K562 (cell line): ENCODE results near the gene PTPN18. TPM values are rescaled to one million over a fixed set of nuclear protein-coding genes. Genes with fewer than 3 reads are reported as not detected.

Experiments used
- CHCHD3 ChIP-seq: fragments of 250-450 bp; sonication (Bioruptor Pico); IDR thresholded peaks from 2 replicates; pipeline ENCODE4 v2.1.2; 2022; ENCODE audit warnings: mild to moderate bottlenecking
- CHD4 ChIP-seq: fragments of 200-600 bp; sonication (generic); IDR thresholded peaks from 3 replicates; pipeline ENCODE4 v1.6.1; 2012; ENCODE audit warnings: low read depth, mild to moderate bottlenecking, mixed read lengths, low read length, inconsistent platforms; ENCODE audit not compliant: insufficient read depth, insufficient replicate concordance, poor library complexity, severe bottlenecking
- CXXC5 ChIP-seq: fragments of 250-450 bp; sonication (Bioruptor Pico); IDR thresholded peaks from 2 replicates; pipeline ENCODE4 v1.8.0; 2022; ENCODE audit warnings: inconsistent platforms, mild to moderate bottlenecking, moderate library complexity
- IFI16 ChIP-seq: fragments of 250-450 bp; sonication (Bioruptor Pico); IDR thresholded peaks from 2 replicates; pipeline ENCODE4 v2.1.2; 2022; ENCODE audit warnings: mild to moderate bottlenecking, inconsistent platforms
- KDM1A ChIP-seq, 2 experiments: fragments of 450-650 bp; IDR thresholded peaks; 2 replicates each; pipeline ENCODE4 v1.6.1; 2016; ENCODE audit warnings: mild to moderate bottlenecking in 2 of 2
- MIER1 ChIP-seq: fragments of 450-650 bp; IDR thresholded peaks from 2 replicates; pipeline ENCODE4 v1.6.1; 2016; ENCODE audit warnings: antibody characterized with exemption, mild to moderate bottlenecking, low read depth
- MYC ChIP-seq, 2 experiments: fragments of 250-450 bp in 1 of 2; sonication (Bioruptor Pico) in 1 of 2; IDR thresholded peaks; 2 replicates each; pipeline versions ENCODE4 v1.5.1 to v1.6.1; 2012 to 2021; ENCODE audit warnings: low read depth in 2 of 2, borderline replicate concordance in 1 of 2, improper control_type of control experiment in 1 of 2, low read length in 1 of 2, mild to moderate bottlenecking in 1 of 2, moderate library complexity in 1 of 2
- RBM25 ChIP-seq: fragments of 200-400 bp; formaldehyde crosslinking; IDR thresholded peaks from 2 replicates; pipeline ENCODE4 v1.6.1; 2018; ENCODE audit warnings: low read length, low read depth, moderate library complexity; ENCODE audit not compliant: severe bottlenecking
- RBM34 ChIP-seq: fragments of 200-400 bp; formaldehyde crosslinking; IDR thresholded peaks from 2 replicates; pipeline ENCODE4 v1.6.1; 2018; ENCODE audit warnings: low read length, borderline replicate concordance; ENCODE audit not compliant: insufficient read depth
- ZFX ChIP-seq: sonication (generic); formaldehyde crosslinking; IDR thresholded peaks from 2 replicates; pipeline ENCODE4 v1.8.0; 2022; ENCODE audit warnings: mild to moderate bottlenecking, missing genetic modification reagents, moderate library complexity
- ZNF24 ChIP-seq: fragments of 450-650 bp; IDR thresholded peaks from 2 replicates; pipeline ENCODE4 v1.6.1; 2016
- ZNF354B ChIP-seq: fragments of 250-450 bp; sonication (Bioruptor Pico); IDR thresholded peaks from 2 replicates; pipeline ENCODE4 v1.4.0; 2020
- ZNF696 ChIP-seq: fragments of 250-450 bp; sonication (Bioruptor Pico); conservative IDR thresholded peaks from 2 replicates; pipeline ENCODE4 v1.4.0; 2020; ENCODE audit warnings: mild to moderate bottlenecking, moderate library complexity
- polyA plus RNA-seq, 8 experiments: library from polyadenylated mRNA; depleted of rRNA in 4 of 8; stranded (reverse) in 5 of 8; unstranded in 3 of 8; fragments of >200 nt; fragmentation: Nextera tagmentation in 2 of 8; fragmentation: Illumina TruSeq in 1 of 8; extraction: Ambion mirVana in 2 of 8; extraction: Trizol in 1 of 8; gene quantifications; 2 replicates each; pipeline versions ENCODE4 v1.2.1 to v1.2.3, GENCODE V29; 2011 to 2014; ENCODE audit warnings: inconsistent platforms in 1 of 8, missing spikeins in 1 of 8
- total RNA-seq, 7 experiments: library from RNA; depleted of rRNA in 6 of 7; stranded (reverse); fragments of >200 nt in 6 of 7; fragmentation: Illumina TruSeq in 2 of 7; extraction: Trizol in 2 of 7; gene quantifications; 2 replicates each; pipeline versions ENCODE4 v1.2.1 to v1.2.3, GENCODE V29; 2011 to 2021; ENCODE audit warnings: low replicate concordance in 1 of 7
- TF ChIP-seq, protein P1 (sequence below): sonication (generic); formaldehyde crosslinking; IDR thresholded peaks from 2 replicates; pipeline ENCODE4 v1.8.0; 2023; ENCODE audit warnings: missing genetic modification reagents, mild to moderate bottlenecking, borderline replicate concordance
- TF ChIP-seq, protein P2 (sequence below): fragments of 450-650 bp; IDR thresholded peaks from one replicate; pipeline ENCODE4 v1.6.1; 2018; ENCODE audit warnings: mild to moderate bottlenecking, moderate library complexity; ENCODE audit not compliant: partially characterized antibody
- TF ChIP-seq, protein P3 (sequence below): fragments of 450-650 bp; IDR thresholded peaks from 2 replicates; pipeline ENCODE4 v1.6.1; 2016; ENCODE audit warnings: antibody characterized with exemption
- TF ChIP-seq, protein P4 (sequence below): fragments of 450-650 bp; IDR thresholded peaks from 2 replicates; pipeline ENCODE4 v1.6.1; 2016

Gene PTPN18
- total and polyA plus RNA-seq, 9 of the 15 experiments (the other 6 are each of a cell fraction or from before 2014, with no cell fraction given), result 11.6 to 90.7 (median 49.6) TPM

DNA sequence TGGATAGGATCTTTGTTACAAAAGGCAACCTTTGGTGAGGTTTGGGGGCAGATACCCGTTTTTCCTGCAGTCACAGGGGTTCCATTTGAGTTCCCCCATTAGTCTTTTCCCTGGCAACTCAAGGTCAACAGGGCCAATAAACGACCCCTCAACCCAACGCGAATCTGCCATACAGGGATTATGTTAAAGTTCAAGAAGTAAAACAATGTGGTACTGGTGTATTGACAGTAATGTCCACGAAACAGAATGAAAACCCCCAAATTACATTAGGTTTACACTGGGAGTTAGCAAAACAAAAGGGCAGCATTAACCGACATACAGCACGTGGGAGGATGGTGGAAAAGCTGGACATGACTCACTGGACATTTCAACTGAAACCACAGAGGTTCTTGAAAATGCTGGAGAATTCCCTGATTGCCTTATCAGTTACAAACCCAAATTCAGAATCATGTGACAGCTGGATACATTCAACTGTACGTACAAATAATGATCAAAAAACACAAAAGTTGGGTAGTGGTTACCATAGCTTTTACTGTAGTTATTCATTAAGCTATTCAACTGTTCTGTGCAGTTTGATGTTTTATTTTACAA lies 18.0 kb upstream of the PTPN18 start (continued):
- TF ChIP-seq, protein P1, sequence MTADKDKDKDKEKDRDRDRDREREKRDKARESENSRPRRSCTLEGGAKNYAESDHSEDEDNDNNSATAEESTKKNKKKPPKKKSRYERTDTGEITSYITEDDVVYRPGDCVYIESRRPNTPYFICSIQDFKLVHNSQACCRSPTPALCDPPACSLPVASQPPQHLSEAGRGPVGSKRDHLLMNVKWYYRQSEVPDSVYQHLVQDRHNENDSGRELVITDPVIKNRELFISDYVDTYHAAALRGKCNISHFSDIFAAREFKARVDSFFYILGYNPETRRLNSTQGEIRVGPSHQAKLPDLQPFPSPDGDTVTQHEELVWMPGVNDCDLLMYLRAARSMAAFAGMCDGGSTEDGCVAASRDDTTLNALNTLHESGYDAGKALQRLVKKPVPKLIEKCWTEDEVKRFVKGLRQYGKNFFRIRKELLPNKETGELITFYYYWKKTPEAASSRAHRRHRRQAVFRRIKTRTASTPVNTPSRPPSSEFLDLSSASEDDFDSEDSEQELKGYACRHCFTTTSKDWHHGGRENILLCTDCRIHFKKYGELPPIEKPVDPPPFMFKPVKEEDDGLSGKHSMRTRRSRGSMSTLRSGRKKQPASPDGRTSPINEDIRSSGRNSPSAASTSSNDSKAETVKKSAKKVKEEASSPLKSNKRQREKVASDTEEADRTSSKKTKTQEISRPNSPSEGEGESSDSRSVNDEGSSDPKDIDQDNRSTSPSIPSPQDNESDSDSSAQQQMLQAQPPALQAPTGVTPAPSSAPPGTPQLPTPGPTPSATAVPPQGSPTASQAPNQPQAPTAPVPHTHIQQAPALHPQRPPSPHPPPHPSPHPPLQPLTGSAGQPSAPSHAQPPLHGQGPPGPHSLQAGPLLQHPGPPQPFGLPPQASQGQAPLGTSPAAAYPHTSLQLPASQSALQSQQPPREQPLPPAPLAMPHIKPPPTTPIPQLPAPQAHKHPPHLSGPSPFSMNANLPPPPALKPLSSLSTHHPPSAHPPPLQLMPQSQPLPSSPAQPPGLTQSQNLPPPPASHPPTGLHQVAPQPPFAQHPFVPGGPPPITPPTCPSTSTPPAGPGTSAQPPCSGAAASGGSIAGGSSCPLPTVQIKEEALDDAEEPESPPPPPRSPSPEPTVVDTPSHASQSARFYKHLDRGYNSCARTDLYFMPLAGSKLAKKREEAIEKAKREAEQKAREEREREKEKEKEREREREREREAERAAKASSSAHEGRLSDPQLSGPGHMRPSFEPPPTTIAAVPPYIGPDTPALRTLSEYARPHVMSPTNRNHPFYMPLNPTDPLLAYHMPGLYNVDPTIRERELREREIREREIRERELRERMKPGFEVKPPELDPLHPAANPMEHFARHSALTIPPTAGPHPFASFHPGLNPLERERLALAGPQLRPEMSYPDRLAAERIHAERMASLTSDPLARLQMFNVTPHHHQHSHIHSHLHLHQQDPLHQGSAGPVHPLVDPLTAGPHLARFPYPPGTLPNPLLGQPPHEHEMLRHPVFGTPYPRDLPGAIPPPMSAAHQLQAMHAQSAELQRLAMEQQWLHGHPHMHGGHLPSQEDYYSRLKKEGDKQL (CRISPR knock-in tag), result no peak
- TF ChIP-seq CHD4 (no peak), RBM34 (no peak), CXXC5 (no peak), ZNF696 (CRISPR knock-in tag) (no peak), KDM1A (IDR thresholded peaks at IDR 0.05) (peak in 1 of 2 experiments; percentile 8; a peak in 1 of 4 replicates), ZNF354B (CRISPR knock-in tag) (no peak), ZFX (CRISPR knock-in tag) (peak; percentile 11; the same call in 1 of the 2 replicates), IFI16 (CRISPR knock-in tag) (0 out of 2 replicates have a peak, but pooled peaks have one; percentile 20), MYC (IDR thresholded peaks at IDR 0.05; ENCODE audit: low read depth, low read length) (peak; percentile 20), MYC (CRISPR knock-in tag; IDR thresholded peaks at IDR 0.05; ENCODE audit: borderline replicate concordance, low read depth) (no peak), ZNF24 (no peak), CHCHD3 (CRISPR knock-in tag) (no peak), MIER1 (no peak), RBM25 (no peak)
- TF ChIP-seq, protein P2, sequence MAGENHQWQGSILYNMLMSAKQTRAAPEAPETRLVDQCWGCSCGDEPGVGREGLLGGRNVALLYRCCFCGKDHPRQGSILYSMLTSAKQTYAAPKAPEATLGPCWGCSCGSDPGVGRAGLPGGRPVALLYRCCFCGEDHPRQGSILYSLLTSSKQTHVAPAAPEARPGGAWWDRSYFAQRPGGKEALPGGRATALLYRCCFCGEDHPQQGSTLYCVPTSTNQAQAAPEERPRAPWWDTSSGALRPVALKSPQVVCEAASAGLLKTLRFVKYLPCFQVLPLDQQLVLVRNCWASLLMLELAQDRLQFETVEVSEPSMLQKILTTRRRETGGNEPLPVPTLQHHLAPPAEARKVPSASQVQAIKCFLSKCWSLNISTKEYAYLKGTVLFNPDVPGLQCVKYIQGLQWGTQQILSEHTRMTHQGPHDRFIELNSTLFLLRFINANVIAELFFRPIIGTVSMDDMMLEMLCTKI, result no peak
- TF ChIP-seq, protein P3, sequence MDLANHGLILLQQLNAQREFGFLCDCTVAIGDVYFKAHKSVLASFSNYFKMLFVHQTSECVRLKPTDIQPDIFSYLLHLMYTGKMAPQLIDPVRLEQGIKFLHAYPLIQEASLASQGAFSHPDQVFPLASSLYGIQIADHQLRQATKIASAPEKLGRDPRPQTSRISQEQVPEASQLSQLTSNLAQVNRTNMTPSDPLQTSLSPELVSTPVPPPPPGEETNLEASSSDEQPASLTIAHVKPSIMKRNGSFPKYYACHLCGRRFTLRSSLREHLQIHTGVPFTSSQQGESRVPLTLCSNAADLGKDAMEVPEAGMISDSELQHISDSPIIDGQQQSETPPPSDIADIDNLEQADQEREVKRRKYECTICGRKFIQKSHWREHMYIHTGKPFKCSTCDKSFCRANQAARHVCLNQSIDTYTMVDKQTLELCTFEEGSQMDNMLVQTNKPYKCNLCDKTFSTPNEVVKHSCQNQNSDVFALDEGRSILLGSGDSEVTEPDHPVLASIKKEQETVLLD, result no peak
- TF ChIP-seq, protein P4, sequence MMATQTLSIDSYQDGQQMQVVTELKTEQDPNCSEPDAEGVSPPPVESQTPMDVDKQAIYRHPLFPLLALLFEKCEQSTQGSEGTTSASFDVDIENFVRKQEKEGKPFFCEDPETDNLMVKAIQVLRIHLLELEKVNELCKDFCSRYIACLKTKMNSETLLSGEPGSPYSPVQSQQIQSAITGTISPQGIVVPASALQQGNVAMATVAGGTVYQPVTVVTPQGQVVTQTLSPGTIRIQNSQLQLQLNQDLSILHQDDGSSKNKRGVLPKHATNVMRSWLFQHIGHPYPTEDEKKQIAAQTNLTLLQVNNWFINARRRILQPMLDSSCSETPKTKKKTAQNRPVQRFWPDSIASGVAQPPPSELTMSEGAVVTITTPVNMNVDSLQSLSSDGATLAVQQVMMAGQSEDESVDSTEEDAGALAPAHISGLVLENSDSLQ, result no peak
